Measurements from ENCODE around the gene MAN2B1. TPM values are rescaled to one million over a fixed set of nuclear protein-coding genes. Genes with fewer than 3 reads are reported as not detected.
A peak's percentile ranks its signal among the peaks of the same experiment; 100 is the strongest.

MAN2B1 gene
- total RNA-seq, 1 experiment from 2014 or later = 77.2 TPM

DNA sequence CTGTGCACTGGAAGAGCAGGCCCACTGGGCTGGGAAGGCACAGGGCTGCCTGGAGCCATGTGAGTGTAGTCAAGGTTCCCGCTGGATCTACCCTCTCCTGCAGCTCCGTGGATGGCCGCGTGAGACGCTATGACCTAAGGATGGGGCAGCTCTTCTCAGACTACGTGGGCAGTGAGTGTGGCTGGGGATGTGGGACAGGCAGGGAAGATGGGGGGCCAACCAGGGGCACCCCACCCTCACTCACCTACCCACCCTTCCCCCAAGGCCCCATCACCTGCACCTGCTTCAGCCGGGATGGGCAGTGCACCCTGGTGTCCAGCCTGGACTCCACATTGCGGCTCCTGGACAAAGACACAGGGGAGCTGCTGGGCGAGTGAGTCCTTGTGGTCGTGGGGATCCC, 6.2 kb upstream of the MAN2B1 start:
- Histone ChIP-seq H3K36me3 (ENCODE audit: insufficient read depth, low read length) (peaks cover 17% of the 10 kb centered on the region), H3K9me2 (replicated peaks; ENCODE audit: insufficient read depth, low read length) (no peaks in the 10 kb centered on the region), H3K27me3 (ENCODE audit: low read length) (no peaks in the 10 kb centered on the region), H4K20me1 (ENCODE audit: insufficient read depth, low read depth, low read length) (no peaks in the 10 kb centered on the region), H3K4me1 (ENCODE audit: low read length) (peaks cover 20% of the 10 kb centered on the region), H3K9me3 (ENCODE audit: low read length) (no peaks in the 10 kb centered on the region), H3K4me2 (ENCODE audit: low read depth, low read length, poor library complexity, severe bottlenecking) (no peak overlapping the region), H2AFZ (ENCODE audit: low read length) (no peak overlapping the region), H3K4me3 (ENCODE audit: low read length) (no peak overlapping the region), H3K9ac (ENCODE audit: low read length) (no peak overlapping the region), H3K27ac (ENCODE audit: low read length) (no peak overlapping the region), H3K79me2 (ENCODE audit: low read length) (peaks cover 36% of the 10 kb centered on the region)
- DNase-seq = no peak

DNA sequence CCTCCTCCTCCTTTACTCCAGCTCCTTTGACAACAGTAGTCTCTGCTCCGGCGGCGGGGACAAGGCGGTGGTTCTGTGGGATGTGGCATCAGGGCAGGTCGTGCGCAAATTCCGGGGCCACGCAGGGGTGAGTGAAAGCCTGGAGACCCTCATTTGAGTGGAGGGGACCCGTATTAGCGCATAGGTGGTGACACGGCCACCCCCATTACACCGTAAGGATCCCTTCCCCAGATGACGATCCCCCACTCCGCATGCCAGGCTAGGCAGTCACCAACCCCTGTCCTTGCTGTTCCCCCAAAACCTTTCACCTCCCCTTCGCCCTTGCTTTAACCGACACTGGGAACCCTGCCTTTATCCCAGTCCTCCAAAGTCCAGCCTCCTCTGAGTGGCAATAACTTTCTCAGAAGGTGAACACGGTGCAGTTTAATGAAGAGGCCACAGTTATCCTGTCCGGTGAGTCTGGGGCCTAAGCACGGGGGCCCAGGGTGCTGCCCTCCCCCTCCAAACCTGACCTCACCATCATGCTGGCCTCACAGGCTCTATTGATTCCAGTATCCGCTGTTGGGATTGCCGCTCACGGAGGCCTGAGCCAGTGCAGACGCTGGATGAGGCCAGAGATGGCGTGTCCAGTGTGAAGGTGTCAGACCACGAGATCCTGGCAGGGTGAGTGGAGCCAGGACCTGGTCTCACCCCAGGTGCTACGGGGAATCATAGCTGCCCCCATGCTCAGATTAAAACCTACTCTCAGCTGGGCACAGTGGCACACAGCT, 3.8 kb upstream of the MAN2B1 start:
- H3K9ac ChIP-seq (ENCODE audit: low read length) = peak overlapping the region; percentile 93
- H3K27ac ChIP-seq (ENCODE audit: low read length) = no peak overlapping the region
- H3K9me2 ChIP-seq (replicated peaks; ENCODE audit: insufficient read depth, low read length) = no peaks in the 10 kb centered on the region
- no peak for DNase-seq
- peaks cover 51% of the 10 kb centered on the region for H3K79me2 ChIP-seq (ENCODE audit: low read length)
- peaks cover 35% of the 10 kb centered on the region for H3K4me1 ChIP-seq (ENCODE audit: low read length)
- H3K4me3 ChIP-seq (ENCODE audit: low read length) = peak overlapping the region; percentile 85
- peaks cover 4% of the 10 kb centered on the region; the same call in 1 of the 2 replicates for H3K36me3 ChIP-seq (ENCODE audit: insufficient read depth, low read length)
- H2AFZ ChIP-seq (ENCODE audit: low read length) = no peak overlapping the region
- H3K9me3 ChIP-seq (ENCODE audit: low read length) = no peaks in the 10 kb centered on the region
- no peaks in the 10 kb centered on the region for H3K27me3 ChIP-seq (ENCODE audit: low read length)
- peak overlapping the region; percentile 89 for H3K4me2 ChIP-seq (ENCODE audit: low read depth, low read length, poor library complexity, severe bottlenecking)
- H4K20me1 ChIP-seq (ENCODE audit: insufficient read depth, low read depth, low read length) = no peaks in the 10 kb centered on the region

GRCh38 chr19:12669270-12670158, 3.0 kb upstream of the MAN2B1 start:
- Histone ChIP-seq H3K9ac (ENCODE audit: low read length) (peak overlapping the region; percentile 93), H3K4me2 (ENCODE audit: low read depth, low read length, poor library complexity, severe bottlenecking) (peak overlapping the region; percentile 89), H3K4me1 (ENCODE audit: low read length) (peaks cover 43% of the 10 kb centered on the region), H2AFZ (ENCODE audit: low read length) (peak overlapping the region; percentile 98), H3K4me3 (ENCODE audit: low read length) (peak overlapping the region; percentile 85), H3K27me3 (ENCODE audit: low read length) (no peaks in the 10 kb centered on the region), H3K9me2 (replicated peaks; ENCODE audit: insufficient read depth, low read length) (no peaks in the 10 kb centered on the region), H3K36me3 (ENCODE audit: insufficient read depth, low read length) (peaks cover 9% of the 10 kb centered on the region), H3K27ac (ENCODE audit: low read length) (peak overlapping the region; percentile 80), H3K9me3 (ENCODE audit: low read length) (no peaks in the 10 kb centered on the region), H4K20me1 (ENCODE audit: insufficient read depth, low read depth, low read length) (no peaks in the 10 kb centered on the region), H3K79me2 (ENCODE audit: low read length) (peaks cover 57% of the 10 kb centered on the region)
- DNase-seq = peak; percentile 91

DNA sequence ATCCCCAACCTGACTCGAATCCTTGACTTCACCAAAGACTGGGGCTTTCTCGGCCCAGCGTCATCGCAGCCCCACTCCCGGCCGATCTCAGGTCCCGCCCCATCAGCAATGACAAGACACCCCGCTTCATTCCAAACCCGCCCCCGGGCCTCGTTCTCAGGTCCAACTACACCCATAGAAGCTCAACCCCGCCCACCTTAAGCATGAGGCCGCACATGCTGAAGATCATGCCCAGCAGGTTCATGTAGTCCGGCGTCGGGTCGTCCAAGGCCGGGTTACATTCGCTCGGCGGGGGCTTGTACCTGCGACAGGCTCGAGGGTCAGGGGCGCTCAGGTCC, 2.4 kb upstream of the MAN2B1 start:
- Histone ChIP-seq H3K9ac (ENCODE audit: low read length) (peak overlapping the region; percentile 93), H3K4me3 (ENCODE audit: low read length) (peak overlapping the region; percentile 85), H3K4me1 (ENCODE audit: low read length) (peaks cover 47% of the 10 kb centered on the region), H3K9me3 (ENCODE audit: low read length) (no peaks in the 10 kb centered on the region), H3K79me2 (ENCODE audit: low read length) (peaks cover 63% of the 10 kb centered on the region), H3K36me3 (ENCODE audit: insufficient read depth, low read length) (peaks cover 11% of the 10 kb centered on the region), H3K4me2 (ENCODE audit: low read depth, low read length, poor library complexity, severe bottlenecking) (peak overlapping the region; percentile 89), H3K9me2 (replicated peaks; ENCODE audit: insufficient read depth, low read length) (no peaks in the 10 kb centered on the region), H3K27ac (ENCODE audit: low read length) (peak overlapping the region; percentile 80), H4K20me1 (ENCODE audit: insufficient read depth, low read depth, low read length) (no peaks in the 10 kb centered on the region), H2AFZ (ENCODE audit: low read length) (peak overlapping the region; percentile 98; the same call in 1 of the 2 replicates), H3K27me3 (ENCODE audit: low read length) (no peaks in the 10 kb centered on the region)
- peak; percentile 87 for DNase-seq

DNA sequence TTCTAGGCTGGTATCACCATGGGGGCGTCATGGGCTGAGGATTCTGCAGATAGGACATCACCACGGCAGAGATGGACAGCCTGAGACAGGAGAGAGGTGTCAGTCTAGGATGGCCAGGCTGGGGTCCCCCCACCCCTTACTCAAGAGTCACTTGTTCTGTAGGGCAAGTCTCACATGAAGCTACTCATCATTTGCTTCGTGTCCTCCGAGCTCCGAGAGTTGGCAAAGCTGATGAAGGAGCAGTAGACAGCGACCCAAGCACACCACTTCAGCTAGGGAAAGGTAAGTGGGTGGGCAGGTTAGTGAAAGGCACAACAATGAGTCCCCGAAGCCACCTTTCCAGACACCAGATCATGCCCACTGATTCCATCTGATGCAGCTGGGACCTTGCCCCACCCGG, 1.8 kb upstream of the MAN2B1 start:
- Histone ChIP-seq H3K36me3 (ENCODE audit: insufficient read depth, low read length) (peaks cover 17% of the 10 kb centered on the region), H3K9me3 (ENCODE audit: low read length) (no peaks in the 10 kb centered on the region), H3K27me3 (ENCODE audit: low read length) (no peaks in the 10 kb centered on the region), H3K4me2 (ENCODE audit: low read depth, low read length, poor library complexity, severe bottlenecking) (peak overlapping the region; percentile 89), H3K9me2 (replicated peaks; ENCODE audit: insufficient read depth, low read length) (no peaks in the 10 kb centered on the region), H3K27ac (ENCODE audit: low read length) (peak overlapping the region; percentile 80; the same call in 1 of the 2 replicates), H4K20me1 (ENCODE audit: insufficient read depth, low read depth, low read length) (no peaks in the 10 kb centered on the region), H3K4me3 (ENCODE audit: low read length) (peak overlapping the region; percentile 85), H3K9ac (ENCODE audit: low read length) (peak overlapping the region; percentile 93), H3K4me1 (ENCODE audit: low read length) (peaks cover 47% of the 10 kb centered on the region), H3K79me2 (ENCODE audit: low read length) (peaks cover 68% of the 10 kb centered on the region), H2AFZ (ENCODE audit: low read length) (no peak overlapping the region)
- no peak for DNase-seq

DNA sequence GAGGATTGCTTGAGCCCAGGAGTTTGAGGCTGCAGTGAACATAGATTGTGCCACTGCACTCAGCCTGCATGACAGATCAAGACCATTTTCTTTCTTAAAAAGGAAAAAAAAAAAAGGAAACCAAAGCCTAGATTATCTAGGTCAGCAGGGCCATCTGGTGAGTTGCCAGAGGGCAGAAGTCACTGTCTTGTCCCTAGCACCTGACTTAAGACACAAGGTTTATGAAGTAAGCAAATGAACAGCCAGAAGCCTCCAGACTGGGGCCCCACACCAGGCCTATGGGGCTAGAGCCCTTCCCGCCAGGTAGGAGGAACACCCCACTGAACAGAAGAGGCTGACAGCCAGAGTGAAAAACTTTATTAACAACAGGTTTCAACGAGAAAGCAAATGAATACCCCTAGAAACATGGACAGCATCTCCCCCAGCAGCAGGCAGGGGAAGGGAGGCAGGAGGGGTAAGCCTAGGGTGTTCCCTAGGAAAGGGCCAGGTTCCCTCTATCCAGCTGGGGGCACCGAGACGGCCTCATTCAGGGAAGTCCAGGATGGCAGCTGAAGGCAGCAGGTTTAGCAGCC, 1.3 kb upstream of the MAN2B1 start:
- H2AFZ ChIP-seq (ENCODE audit: low read length) = no peak overlapping the region
- peak overlapping the region; percentile 89 for H3K4me2 ChIP-seq (ENCODE audit: low read depth, low read length, poor library complexity, severe bottlenecking)
- no peaks in the 10 kb centered on the region for H3K27me3 ChIP-seq (ENCODE audit: low read length)
- H3K27ac ChIP-seq (ENCODE audit: low read length) = peak overlapping the region; percentile 29; the same call in 1 of the 2 replicates
- no peaks in the 10 kb centered on the region for H4K20me1 ChIP-seq (ENCODE audit: insufficient read depth, low read depth, low read length)
- no peak for DNase-seq
- peaks cover 21% of the 10 kb centered on the region for H3K36me3 ChIP-seq (ENCODE audit: insufficient read depth, low read length)
- H3K9ac ChIP-seq (ENCODE audit: low read length) = peak overlapping the region; percentile 93
- peaks cover 47% of the 10 kb centered on the region for H3K4me1 ChIP-seq (ENCODE audit: low read length)
- peaks cover 72% of the 10 kb centered on the region for H3K79me2 ChIP-seq (ENCODE audit: low read length)
- H3K4me3 ChIP-seq (ENCODE audit: low read length) = peak overlapping the region; percentile 94
- no peaks in the 10 kb centered on the region for H3K9me3 ChIP-seq (ENCODE audit: low read length)
- H3K9me2 ChIP-seq (replicated peaks; ENCODE audit: insufficient read depth, low read length) = no peaks in the 10 kb centered on the region

GRCh38 chr19:12665671-12666264, 774 bp downstream of the MAN2B1 start:
- DNase-seq = peak; percentile 60
- Histone ChIP-seq H3K27ac (ENCODE audit: low read length) (peak overlapping the region; percentile 78), H3K9me3 (ENCODE audit: low read length) (no peaks in the 10 kb centered on the region), H3K36me3 (ENCODE audit: insufficient read depth, low read length) (peaks cover 28% of the 10 kb centered on the region), H3K4me3 (ENCODE audit: low read length) (peak overlapping the region; percentile 94), H3K9me2 (replicated peaks; ENCODE audit: insufficient read depth, low read length) (no peaks in the 10 kb centered on the region), H4K20me1 (ENCODE audit: insufficient read depth, low read depth, low read length) (no peaks in the 10 kb centered on the region), H3K9ac (ENCODE audit: low read length) (peak overlapping the region; percentile 93), H2AFZ (ENCODE audit: low read length) (peak overlapping the region; percentile 32; the same call in 1 of the 2 replicates), H3K27me3 (ENCODE audit: low read length) (no peaks in the 10 kb centered on the region), H3K4me2 (ENCODE audit: low read depth, low read length, poor library complexity, severe bottlenecking) (peak overlapping the region; percentile 89), H3K4me1 (ENCODE audit: low read length) (peaks cover 46% of the 10 kb centered on the region), H3K79me2 (ENCODE audit: low read length) (peaks cover 71% of the 10 kb centered on the region)
